B cell (primary cell): ENCODE results near the gene ADAM30. TPM values are rescaled to one million over a fixed set of nuclear protein-coding genes. Genes with fewer than 3 reads are reported as not detected.

Experiments used
- ATAC-seq: fragments of 200-7000 bp; cut with Tn5 transposase; one replicate; pipeline ENCODE4 v1.10.0; 2021; ENCODE audit warnings: low read depth, mild to moderate bottlenecking, moderate number of reproducible peaks, moderate library complexity
- CTCF ChIA-PET: fragments of 350-600 bp; sonication (Branson Sonifier 250); formaldehyde crosslinking; loops from one replicate; lab custom pipeline; 2021; ENCODE audit warnings: antibody characterized with exemption, inconsistent platforms; lab: Charles Lee
- POLR2A ChIA-PET: fragments of 350-600 bp; sonication (Branson Sonifier 250); formaldehyde crosslinking; loops from one replicate; lab custom pipeline; 2021; ENCODE audit warnings: antibody characterized with exemption; lab: Charles Lee
- DNase-seq: peaks from one replicate; pipeline ENCODE4 v3.0.0; 2013
- H2AFZ ChIP-seq: 2 replicates; pipeline ENCODE4 v1.6.1; 2012; ENCODE audit warnings: mild to moderate bottlenecking, low read depth, low read length; ENCODE audit not compliant: insufficient read depth, poor library complexity, severe bottlenecking
- H3K27ac ChIP-seq, 2 donors: 1 replicate in 1 of 2; 2 replicates in 1 of 2; pipeline ENCODE4 v1.5.1; 2012 to 2013; ENCODE audit warnings: low read length in 2 of 2, mild to moderate bottlenecking in 2 of 2, moderate library complexity in 1 of 2
- H3K27me3 ChIP-seq, 4 experiments: fragments of 200-600 bp in 1 of 4; sonication (generic) in 1 of 4; replicated peaks in 1 of 4; 1 replicate in 2 of 4; 2 replicates in 2 of 4; pipeline versions ENCODE4 v1.6.1 to v1.7.0; 2013 to 2016; ENCODE audit warnings: low read length in 3 of 4, mild to moderate bottlenecking in 2 of 4, mixed read lengths in 1 of 4, moderate library complexity in 1 of 4; ENCODE audit not compliant: insufficient read depth in 4 of 4, control insufficient read depth in 3 of 4; ENCODE audit errors: control extremely low read depth in 1 of 4
- H3K36me3 ChIP-seq, 2 experiments: replicated peaks in 1 of 2; 1 replicate in 1 of 2; 2 replicates in 1 of 2; pipeline versions ENCODE4 v1.6.1 to v1.7.1; 2013; ENCODE audit warnings: low read length in 1 of 2; ENCODE audit not compliant: insufficient read depth in 2 of 2, control insufficient read depth in 1 of 2; ENCODE audit errors: control extremely low read depth in 1 of 2, extremely low read depth in 1 of 2
- H3K4me1 ChIP-seq, 2 donors: fragments of 200-600 bp in 1 of 2; sonication (generic) in 1 of 2; 1 replicate in 1 of 2; 2 replicates in 1 of 2; pipeline versions ENCODE4 v1.5.1 to v1.6.1; 2013 to 2017; ENCODE audit warnings: low read length in 2 of 2; ENCODE audit not compliant: control insufficient read depth in 2 of 2, insufficient read depth in 2 of 2
- H3K4me2 ChIP-seq: replicated peaks from 2 replicates; pipeline ENCODE3; 2012; ENCODE audit warnings: mild to moderate bottlenecking, low read depth, low read length; ENCODE audit not compliant: poor library complexity, severe bottlenecking
- H3K4me3 ChIP-seq, 5 experiments: fragments of 200-600 bp in 1 of 5; sonication (generic) in 1 of 5; 1 replicate in 3 of 5; 2 replicates in 2 of 5; pipeline versions ENCODE4 v1.5.1 to v1.7.0; 2011 to 2016; ENCODE audit warnings: low read length in 4 of 5, mild to moderate bottlenecking in 4 of 5, low read depth in 2 of 5, control low read depth in 1 of 5, moderate library complexity in 1 of 5; ENCODE audit not compliant: insufficient read depth in 1 of 5; ENCODE audit errors: control extremely low read depth in 1 of 5, extremely low read depth in 1 of 5
- H3K79me2 ChIP-seq: fragments of 200-600 bp; sonication (generic); one replicate; pipeline ENCODE4 v1.6.0; 2016; ENCODE audit warnings: low read length; ENCODE audit not compliant: control insufficient read depth, insufficient read depth
- H3K9ac ChIP-seq: fragments of 200-600 bp; sonication (generic); 2 replicates; pipeline ENCODE4 v1.6.1; 2017; ENCODE audit warnings: mild to moderate bottlenecking, low read length, moderate library complexity
- H3K9me3 ChIP-seq, 3 donors: one replicate each; pipeline versions ENCODE4 v1.6.1 to v1.7.1; 2013; ENCODE audit warnings: low read length in 2 of 3; ENCODE audit not compliant: control insufficient read depth in 2 of 3, insufficient read depth in 1 of 3; ENCODE audit errors: control extremely low read depth in 1 of 3
- H4K20me1 ChIP-seq: 2 replicates; pipeline ENCODE4 v1.6.0; 2012; ENCODE audit warnings: mild to moderate bottlenecking, low read length; ENCODE audit not compliant: insufficient read depth, control insufficient read depth, poor library complexity, severe bottlenecking
- H3K27ac Mint-ChIP-seq: one replicate; pipeline ENCODE4 v1.8.0; 2021; ENCODE audit warnings: mixed read lengths
- H3K27me3 Mint-ChIP-seq: one replicate; pipeline ENCODE4 v1.8.0; 2021; ENCODE audit warnings: mixed read lengths
- H3K4me1 Mint-ChIP-seq: one replicate; pipeline ENCODE4 v1.8.0; 2021; ENCODE audit warnings: mixed read lengths
- H3K4me3 Mint-ChIP-seq: one replicate; pipeline ENCODE4 v1.8.0; 2021; ENCODE audit warnings: mixed read lengths
- H3K9me3 Mint-ChIP-seq: one replicate; pipeline ENCODE4 v1.8.0; 2022; ENCODE audit warnings: mixed read lengths; ENCODE audit not compliant: insufficient read depth
- EZH2 ChIP-seq: IDR thresholded peaks from 2 replicates; pipeline ENCODE4 v1.6.1; 2012; ENCODE audit warnings: borderline replicate concordance, low read depth, mild to moderate bottlenecking, moderate library complexity, low read length; ENCODE audit not compliant: insufficient read depth, poor library complexity, severe bottlenecking
- WGBS: methylation state at CpG from one replicate; pipeline ENCODE4 v1.1.5; 2013; ENCODE audit warnings: missing lambda C conversion rate; ENCODE audit not compliant: insufficient coverage; 5-methylcytosine and 5-hydroxymethylcytosine counted together
- intact Hi-C: fragments of 100-400 bp; cut with micrococcal nuclease; formaldehyde crosslinking; loops from one replicate; pipeline ENCODE4 v1.10.0; 2022
- polyA plus RNA-seq: library from polyadenylated mRNA; depleted of rRNA; stranded (reverse); fragments of >200 nt; gene quantifications from 2 replicates; pipeline ENCODE4 v1.2.3, GENCODE V29; 2012
- total RNA-seq, 2 donors: library from RNA; stranded (reverse); fragments of 120-200 nt in 1 of 2; gene quantifications; 1 replicate in 1 of 2; 2 replicates in 1 of 2; pipeline versions ENCODE4 v1.2.3 to v1.2.4, GENCODE V29; 2013 to 2022
- TF ChIP-seq, protein P1 (sequence below): fragments of 200-600 bp; IDR thresholded peaks from one replicate; pipeline ENCODE4 v1.8.0; 2022; ENCODE audit warnings: antibody characterized with exemption, mild to moderate bottlenecking

Gene ADAM30
- total and polyA plus RNA-seq, 2 donors (not counting 1 experiment from before 2014, with no cell fraction given), result not detected

GRCh38 chr1:119893827-119894700 lies 2.3 kb downstream of the ADAM30 start:
- Mint-ChIP-seq H3K27ac (no peak overlapping the region), H3K4me1 (no peaks in the 10 kb centered on the region), H3K4me3 (no peak overlapping the region), H3K27me3 (peaks cover 24% of the 10 kb centered on the region), H3K9me3 (peaks cover under 1% of the 10 kb centered on the region)
- Histone ChIP-seq H3K79me2 (no peaks in the 10 kb centered on the region), H2AFZ (no peak overlapping the region), H3K9me3 (peaks cover 0 to 6% (median 0%) of the 10 kb centered on the region in 3 donors), H3K27me3 (peaks cover 0 to 11% (median 1%) of the 10 kb centered on the region in 4 experiments), H4K20me1 (no peaks in the 10 kb centered on the region), H3K4me2 (no peak overlapping the region), H3K4me1 (no peaks in the 10 kb centered on the region), H3K36me3 (no peaks in the 10 kb centered on the region), H3K4me3 (no peak overlapping the region), H3K9ac (no peak overlapping the region), H3K27ac (no peak overlapping the region)
- intact Hi-C loops, result no loop called here
- ATAC-seq (no peak), DNase-seq (no peak)
- CTCF ChIA-PET, result no interaction called here
- POLR2A ChIA-PET, result no interaction called here
- TF ChIP-seq, protein P1, sequence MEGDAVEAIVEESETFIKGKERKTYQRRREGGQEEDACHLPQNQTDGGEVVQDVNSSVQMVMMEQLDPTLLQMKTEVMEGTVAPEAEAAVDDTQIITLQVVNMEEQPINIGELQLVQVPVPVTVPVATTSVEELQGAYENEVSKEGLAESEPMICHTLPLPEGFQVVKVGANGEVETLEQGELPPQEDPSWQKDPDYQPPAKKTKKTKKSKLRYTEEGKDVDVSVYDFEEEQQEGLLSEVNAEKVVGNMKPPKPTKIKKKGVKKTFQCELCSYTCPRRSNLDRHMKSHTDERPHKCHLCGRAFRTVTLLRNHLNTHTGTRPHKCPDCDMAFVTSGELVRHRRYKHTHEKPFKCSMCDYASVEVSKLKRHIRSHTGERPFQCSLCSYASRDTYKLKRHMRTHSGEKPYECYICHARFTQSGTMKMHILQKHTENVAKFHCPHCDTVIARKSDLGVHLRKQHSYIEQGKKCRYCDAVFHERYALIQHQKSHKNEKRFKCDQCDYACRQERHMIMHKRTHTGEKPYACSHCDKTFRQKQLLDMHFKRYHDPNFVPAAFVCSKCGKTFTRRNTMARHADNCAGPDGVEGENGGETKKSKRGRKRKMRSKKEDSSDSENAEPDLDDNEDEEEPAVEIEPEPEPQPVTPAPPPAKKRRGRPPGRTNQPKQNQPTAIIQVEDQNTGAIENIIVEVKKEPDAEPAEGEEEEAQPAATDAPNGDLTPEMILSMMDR, result no peak
- TF ChIP-seq EZH2, result no peak
- 64% methylated on average over 5 of the region's 10 CpGs for WGBS

DNA sequence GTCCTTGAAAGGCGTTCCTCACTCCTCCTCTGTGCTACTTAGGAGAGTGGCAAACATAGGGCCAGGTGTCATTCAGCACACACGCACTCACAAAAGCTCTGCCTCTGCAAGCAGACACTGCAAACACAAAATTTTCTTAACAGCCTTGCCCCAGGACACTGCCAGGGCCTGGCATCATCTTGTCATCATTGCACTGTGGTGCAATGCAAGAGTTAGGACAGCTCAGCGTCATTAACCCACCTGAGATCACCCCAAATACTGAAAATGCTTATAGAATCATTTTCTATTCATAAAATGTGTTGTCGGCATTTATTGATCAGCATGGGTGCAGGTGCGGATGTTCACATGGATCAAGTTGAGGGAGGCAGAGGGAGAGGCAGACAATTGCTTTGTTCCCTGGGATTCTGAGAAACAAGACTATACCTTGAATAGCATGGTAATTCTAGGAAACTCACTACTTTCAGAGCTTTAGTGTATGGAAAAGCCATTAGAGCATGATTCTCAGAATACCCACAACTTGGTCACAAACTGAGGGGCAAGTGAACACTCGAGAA lies 3.0 kb downstream of the ADAM30 start:
- peaks cover 4 to 6% (median 5%) of the 10 kb centered on the region in 3 donors for H3K9me3 ChIP-seq
- POLR2A ChIA-PET, result no interaction called here
- peaks cover 5% of the 10 kb centered on the region for H3K9me3 Mint-ChIP-seq
- no peaks in the 10 kb centered on the region for H4K20me1 ChIP-seq
- DNase-seq (no peak), ATAC-seq (no peak)
- no peak overlapping the region for H3K4me2 ChIP-seq
- TF ChIP-seq EZH2, result no peak
- TF ChIP-seq, protein P1, result no peak
- H3K4me1 ChIP-seq, result no peaks in the 10 kb centered on the region
- intact Hi-C loops, result no loop called here
- no peak overlapping the region for H3K27ac Mint-ChIP-seq
- H3K4me1 Mint-ChIP-seq, result no peaks in the 10 kb centered on the region
- H3K27me3 Mint-ChIP-seq, result peaks cover 32% of the 10 kb centered on the region
- WGBS, result 81% methylated on average over 3 of the region's 6 CpGs
- no peak overlapping the region for H3K27ac ChIP-seq
- no peak overlapping the region for H3K4me3 ChIP-seq
- no peak overlapping the region for H2AFZ ChIP-seq
- no peak overlapping the region for H3K4me3 Mint-ChIP-seq
- H3K79me2 ChIP-seq, result no peaks in the 10 kb centered on the region
- no peak overlapping the region for H3K9ac ChIP-seq
- H3K36me3 ChIP-seq, result no peaks in the 10 kb centered on the region
- H3K27me3 ChIP-seq, result peaks cover 0 to 8% (median 1%) of the 10 kb centered on the region in 4 experiments
- CTCF ChIA-PET, result no interaction called here
